ENCODE measurements around the gene PRTFDC1.

GRCh38 chr10:24898501-24898900 is 53.9 kb downstream of the PRTFDC1 start:
- TF ChIP-seq, protein P1, sequence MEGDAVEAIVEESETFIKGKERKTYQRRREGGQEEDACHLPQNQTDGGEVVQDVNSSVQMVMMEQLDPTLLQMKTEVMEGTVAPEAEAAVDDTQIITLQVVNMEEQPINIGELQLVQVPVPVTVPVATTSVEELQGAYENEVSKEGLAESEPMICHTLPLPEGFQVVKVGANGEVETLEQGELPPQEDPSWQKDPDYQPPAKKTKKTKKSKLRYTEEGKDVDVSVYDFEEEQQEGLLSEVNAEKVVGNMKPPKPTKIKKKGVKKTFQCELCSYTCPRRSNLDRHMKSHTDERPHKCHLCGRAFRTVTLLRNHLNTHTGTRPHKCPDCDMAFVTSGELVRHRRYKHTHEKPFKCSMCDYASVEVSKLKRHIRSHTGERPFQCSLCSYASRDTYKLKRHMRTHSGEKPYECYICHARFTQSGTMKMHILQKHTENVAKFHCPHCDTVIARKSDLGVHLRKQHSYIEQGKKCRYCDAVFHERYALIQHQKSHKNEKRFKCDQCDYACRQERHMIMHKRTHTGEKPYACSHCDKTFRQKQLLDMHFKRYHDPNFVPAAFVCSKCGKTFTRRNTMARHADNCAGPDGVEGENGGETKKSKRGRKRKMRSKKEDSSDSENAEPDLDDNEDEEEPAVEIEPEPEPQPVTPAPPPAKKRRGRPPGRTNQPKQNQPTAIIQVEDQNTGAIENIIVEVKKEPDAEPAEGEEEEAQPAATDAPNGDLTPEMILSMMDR (conservative IDR thresholded peaks at IDR 0.05; ENCODE audit: low read length), result no peak
- no peak for TF ChIP-seq EZH2phosphoT487 (IDR thresholded peaks at IDR 0.05; ENCODE audit: borderline replicate concordance, low read depth, low read length)

Measured in OCI-LY7 (cell line).